ENCODE measurements around the gene LTV1.
"Not testable (repeated sequence)": the region's sequence is repeated elsewhere in the genome, so short reads cannot be mapped to it uniquely, and the experiment has no call there.

Gene LTV1

GRCh38 chr6:143842902-143843676 is at the start of gene LTV1:
Gene LTV1 (plus strand): TSS chr6:143843338. CDS start chr6:143843478, 140 bp downstream.
- TF ChIP-seq CTCF (IDR thresholded peaks at IDR 0.05; ENCODE audit: insufficient read depth, low read length, missing control alignments): no peak
- peak; percentile 66 for DNase-seq (ENCODE audit: low read depth, low spot score)
- ChIA-PET CTCF (interaction anchor here (0.8 to 4.2 kb wide), 4 partner anchors 12 to 268 kb away, joined by 3 to 33 read pairs (median 4); no protein-coding TSS in a partner anchor), POLR2A (interaction anchor here (0.6 to 1.8 kb wide), 9 partner anchors 40 to 268 kb away, joined by 3 to 9 read pairs (median 3); partner anchors contain the start of gene PLAGL1)
- H3K4me3 ChIP-seq (ENCODE audit: low read depth, low read length): peak within 1 kb of the TSS; percentile 99

DNA sequence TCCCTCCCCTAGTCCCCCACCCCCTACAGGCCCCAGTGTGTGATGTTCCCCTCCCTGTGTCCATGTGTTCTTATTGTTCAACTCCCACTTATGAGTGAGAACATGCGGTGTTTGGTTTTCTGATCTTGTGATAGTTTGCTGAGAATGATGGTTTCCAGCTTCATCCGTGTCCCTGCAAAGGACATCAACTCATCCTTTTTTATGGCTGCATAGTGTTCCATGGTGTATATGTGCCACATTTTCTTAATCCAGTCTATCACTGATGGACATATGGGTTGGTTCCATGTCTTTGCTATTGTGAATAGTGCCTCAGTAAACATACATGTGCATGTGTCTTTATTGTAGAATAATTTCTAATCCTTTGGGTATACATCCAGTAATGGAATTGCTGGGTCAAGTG is 46.6 kb upstream of the LTV1 start:
- CTCF ChIA-PET; DNase-seq (ENCODE audit: low read depth, low spot score); POLR2A ChIA-PET; H3K4me3 ChIP-seq (ENCODE audit: low read depth, low read length): not testable (repeated sequence)

DNA sequence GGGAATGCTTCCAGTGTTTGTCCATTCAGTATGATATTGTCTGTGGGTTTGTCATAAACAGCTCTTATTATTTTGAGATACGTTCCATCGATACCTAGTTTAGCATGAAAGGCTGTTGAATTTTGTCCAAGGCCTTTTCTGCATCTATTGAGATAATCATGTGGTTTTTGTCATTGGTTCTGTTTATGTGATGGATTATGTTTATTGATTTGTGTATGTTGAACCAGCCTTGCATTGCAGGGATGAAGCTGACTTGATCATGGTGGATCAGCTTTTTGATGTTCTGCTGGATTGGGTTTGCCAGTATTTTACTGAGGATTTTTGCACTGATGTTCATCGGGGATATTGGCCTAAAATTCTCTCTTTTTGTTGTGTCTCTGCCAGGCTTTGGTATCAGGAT is 44.7 kb upstream of the LTV1 start:
- CTCF ChIA-PET; H3K4me3 ChIP-seq (ENCODE audit: low read depth, low read length); POLR2A ChIA-PET; DNase-seq (ENCODE audit: low read depth, low spot score): not testable (repeated sequence)

GRCh38 chr6:143802833-143803565 is 40.1 kb upstream of the LTV1 start:
- DNase-seq (ENCODE audit: low read depth, low spot score): no peak
- no peak overlapping the region for H3K4me3 ChIP-seq (ENCODE audit: low read depth, low read length)
- no peak for TF ChIP-seq CTCF (IDR thresholded peaks at IDR 0.05; ENCODE audit: insufficient read depth, low read length, missing control alignments)
- POLR2A ChIA-PET: interaction anchor here (0.6 kb wide), 1 partner anchor 40 kb away, joined by 3 read pairs; the partner anchor contains the start of gene LTV1
- CTCF ChIA-PET: no interaction called here

- CTCF ChIA-PET: no interaction called here
- TF ChIP-seq CTCF (IDR thresholded peaks at IDR 0.05; ENCODE audit: insufficient read depth, low read length, missing control alignments): no peak
- POLR2A ChIA-PET: no interaction called here
Measured at GRCh38 chr6:143803769-143804568, 39.2 kb upstream of the LTV1 start.

GRCh38 chr6:143804835-143805239 is 38.3 kb upstream of the LTV1 start:
- POLR2A ChIA-PET: no interaction called here
- TF ChIP-seq CTCF (IDR thresholded peaks at IDR 0.05; ENCODE audit: insufficient read depth, low read length, missing control alignments): no peak
- no peak overlapping the region for H3K4me3 ChIP-seq (ENCODE audit: low read depth, low read length)
- CTCF ChIA-PET: no interaction called here
- no peak for DNase-seq (ENCODE audit: low read depth, low spot score)

More at GRCh38 chr6:143803769-143804568, 39.2 kb upstream of the LTV1 start:
- no peak for DNase-seq (ENCODE audit: low read depth, low spot score)
- H3K4me3 ChIP-seq (ENCODE audit: low read depth, low read length): no peak overlapping the region

All from AG04449 (cell line).